Spleen (tissue), 11 donors: ENCODE data around the gene PNKD. TPM values are rescaled to one million over a fixed set of nuclear protein-coding genes. Genes with fewer than 3 reads are reported as not detected.

Experiments used
- DNase-seq: peaks from one replicate; pipeline ENCODE4 v3.0.0-alpha.2; 2020
- H3K27ac ChIP-seq, 8 donors: fragments of 200-600 bp; sonication (generic) in 7 of 8; 1 replicate in 4 of 8; 2 replicates in 4 of 8; pipeline versions ENCODE4 v1.5.0 to v1.8.0; 2016 to 2021; ENCODE audit warnings: inconsistent platforms in 4 of 8, mild to moderate bottlenecking in 4 of 8, moderate library complexity in 1 of 8
- H3K27me3 ChIP-seq, 7 donors: fragments of 200-600 bp; sonication (generic) in 6 of 7; replicated peaks in 1 of 7; 1 replicate in 4 of 7; 2 replicates in 3 of 7; pipeline versions ENCODE4 v1.5.0 to v1.8.0; 2016 to 2021; ENCODE audit warnings: inconsistent platforms in 3 of 7, mild to moderate bottlenecking in 1 of 7
- H3K36me3 ChIP-seq, 6 donors: fragments of 200-600 bp; sonication (generic) in 5 of 6; 1 replicate in 4 of 6; 2 replicates in 2 of 6; pipeline versions ENCODE4 v1.5.0 to v1.8.0; 2016 to 2021; ENCODE audit warnings: inconsistent platforms in 2 of 6
- H3K4me1 ChIP-seq, 6 donors: fragments of 200-600 bp; sonication (generic) in 5 of 6; 1 replicate in 3 of 6; 2 replicates in 3 of 6; pipeline versions ENCODE4 v1.5.0 to v1.8.0; 2016 to 2021; ENCODE audit warnings: inconsistent platforms in 3 of 6
- H3K4me3 ChIP-seq, 8 donors: fragments of 200-600 bp; sonication (generic) in 7 of 8; 1 replicate in 4 of 8; 2 replicates in 4 of 8; pipeline versions ENCODE4 v1.5.0 to v1.8.0; 2016 to 2021; ENCODE audit warnings: inconsistent platforms in 4 of 8, mild to moderate bottlenecking in 4 of 8, moderate library complexity in 2 of 8
- H3K9me3 ChIP-seq, 8 donors: fragments of 200-600 bp; sonication (generic) in 7 of 8; 1 replicate in 4 of 8; 2 replicates in 4 of 8; pipeline versions ENCODE4 v1.5.0 to v1.8.0; 2016 to 2021; ENCODE audit warnings: inconsistent platforms in 4 of 8
- CTCF ChIP-seq, 11 experiments: fragments of 200-600 bp in 7 of 11; fragments of 450-650 bp in 4 of 11; sonication (generic) in 4 of 11; IDR thresholded peaks in 8 of 11; conservative IDR thresholded peaks in 3 of 11; 1 replicate in 7 of 11; 2 replicates in 4 of 11; pipeline versions ENCODE4 v1.4.0 to v1.8.0; 2016 to 2021; ENCODE audit warnings: antibody characterized with exemption in 11 of 11, inconsistent platforms in 4 of 11, mild to moderate bottlenecking in 1 of 11
- POLR2A ChIP-seq, 3 donors: fragments of 450-650 bp; IDR thresholded peaks; one replicate each; pipeline ENCODE4 v1.5.1; 2017; ENCODE audit warnings: antibody characterized with exemption in 3 of 3, mild to moderate bottlenecking in 1 of 3
- POLR2AphosphoS5 ChIP-seq, 3 donors: sonication (generic); formaldehyde crosslinking; IDR thresholded peaks; one replicate each; pipeline ENCODE4 v1.5.1; 2017; ENCODE audit warnings: antibody characterized with exemption in 3 of 3
- whole genome bisulfite sequencing, 5 donors: extraction: QIAGEN DNeasy Blood & Tissue Kit in 3 of 5; methylation state at CpG; one replicate each; pipeline versions ENCODE4 v1.1.5 to v1.1.7; 2013 to 2018; 5-methylcytosine and 5-hydroxymethylcytosine counted together
- intact Hi-C: fragments of 100-400 bp; cut with DNase I; formaldehyde crosslinking; loops from one replicate; pipeline ENCODE4 v1.15.0; 2023; ENCODE audit warnings: low total_unique reads
- polyA plus RNA-seq, 3 donors: library from polyadenylated mRNA; stranded (reverse); fragments of 200-250 nt; gene quantifications; one replicate each; pipeline ENCODE4 v1.2.1, GENCODE V29; 2013
- total RNA-seq, 7 donors: library from RNA; depleted of rRNA in 3 of 7; stranded (reverse); fragments of >200 nt in 3 of 7; fragmentation: NEBNext Ultra II Directional in 4 of 7; extraction: Animal tissue kit (Norgen Biotek cat#: 25700) in 4 of 7; gene quantifications; one replicate each; pipeline versions ENCODE4 v1.1.0 to v1.2.1, GENCODE V29; 2016 to 2021
- donor health status: healthy with polysubstance abuse.
- donor health status: DM: no; HTN: no; CAD: no; lungs with moderate emphysema.
- donor health status: DM: no; HTN: no; CAD: no.
- donor health status: Bipolar disorder and iron deficiency.
- donor health status: healthy.
- donor health status: DM: no; HTN: no; CAD: no.
- donor health status: DM: yes; HTN: yes; CAD: no.

Gene PNKD
- total and polyA plus RNA-seq, 10 donors, result 41.4 to 92.1 (median 49.4) TPM

GRCh38 chr2:218275371-218276072, 5.2 kb downstream of the PNKD start:
- H3K27ac ChIP-seq, result peak overlapping the region in 3 of 8 donors; percentile 10 to 87 (median 86)
- H3K4me1 ChIP-seq, result peaks cover 26 to 59% (median 38%) of the 10 kb centered on the region in 6 donors
- intact Hi-C loops, result no loop called here
- TF ChIP-seq POLR2A (IDR thresholded peaks at IDR 0.05) (no peak), CTCF (IDR thresholded peaks at IDR 0.05 in 8 of 11, conservative IDR thresholded peaks at IDR 0.05 in 3 of 11) (no peak), POLR2AphosphoS5 (IDR thresholded peaks at IDR 0.05) (no peak)
- no peak for DNase-seq
- H3K9me3 ChIP-seq, result no peaks in the 10 kb centered on the region
- no peak overlapping the region for H3K4me3 ChIP-seq
- peaks cover 2 to 87% (median 71%) of the 10 kb centered on the region in 6 donors for H3K36me3 ChIP-seq
- WGBS, 5 donors, result 69 to 89% (median 77%) methylated on average over 9 of the region's 9 CpGs
- H3K27me3 ChIP-seq, result no peaks in the 10 kb centered on the region

GRCh38 chr2:218276986-218277755, 6.9 kb downstream of the PNKD start:
- intact Hi-C loops, result no loop called here
- Histone ChIP-seq H3K9me3 (no peaks in the 10 kb centered on the region), H3K27me3 (no peaks in the 10 kb centered on the region), H3K27ac (peak overlapping the region in 2 of 8 donors; percentile 13 to 45), H3K4me3 (no peak overlapping the region), H3K4me1 (peaks cover 12 to 50% (median 26%) of the 10 kb centered on the region in 6 donors), H3K36me3 (peaks cover 2 to 100% (median 87%) of the 10 kb centered on the region in 6 donors)
- TF ChIP-seq CTCF (IDR thresholded peaks at IDR 0.05 in 8 of 11, conservative IDR thresholded peaks at IDR 0.05 in 3 of 11) (no peak), POLR2A (IDR thresholded peaks at IDR 0.05) (no peak), POLR2AphosphoS5 (IDR thresholded peaks at IDR 0.05) (no peak)
- peak; percentile 49 for DNase-seq
- 81 to 92% (median 88%) methylated on average over 12 of the region's 12 CpGs for WGBS, 5 donors

GRCh38 chr2:218277921-218278320, 7.6 kb downstream of the PNKD start:
- intact Hi-C loops, result no loop called here
- TF ChIP-seq CTCF (IDR thresholded peaks at IDR 0.05 in 8 of 11, conservative IDR thresholded peaks at IDR 0.05 in 3 of 11) (no peak), POLR2AphosphoS5 (IDR thresholded peaks at IDR 0.05) (peak in 1 of 3 donors; percentile 15)

More at GRCh38 chr2:218277921-218278320, 7.6 kb downstream of the PNKD start:
- Histone ChIP-seq H3K4me1 (peaks cover 11 to 50% (median 26%) of the 10 kb centered on the region in 6 donors), H3K4me3 (no peak overlapping the region), H3K9me3 (no peaks in the 10 kb centered on the region), H3K27me3 (no peaks in the 10 kb centered on the region), H3K36me3 (peaks cover 2 to 100% (median 87%) of the 10 kb centered on the region in 6 donors), H3K27ac (peak overlapping the region in 2 of 8 donors; percentile 11 to 45)
- WGBS, 5 donors, result 72 to 91% (median 88%) methylated on average over 7 of the region's 7 CpGs
- peak; percentile 46 for DNase-seq
